ENCODE measurements around the gene SH3RF3. TPM values are rescaled to one million over a fixed set of nuclear protein-coding genes. Genes with fewer than 3 reads are reported as not detected.

Gene SH3RF3
- total RNA-seq, 4 donors from 2014 or later: 2.4 to 5.5 (median 2.9) TPM

DNA sequence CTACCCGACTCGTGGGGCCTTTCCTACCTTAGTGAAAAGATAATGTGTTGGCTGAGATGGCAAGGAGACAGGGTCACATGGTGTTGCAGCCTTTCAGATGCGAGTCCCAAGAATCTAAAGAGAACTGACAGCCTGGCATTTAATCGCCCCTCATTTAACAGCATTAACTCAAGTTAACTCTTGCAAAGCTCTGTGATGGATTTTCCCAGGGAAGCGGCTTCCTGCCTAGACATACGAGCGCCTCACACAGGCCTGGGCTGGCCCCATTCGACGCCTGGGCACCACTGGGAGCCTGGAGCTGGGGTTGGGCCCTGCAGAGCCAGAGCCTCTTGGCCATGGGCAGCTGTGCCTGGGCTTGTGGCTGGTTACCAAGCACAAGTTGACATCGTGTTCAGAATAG is 344.0 kb downstream of the SH3RF3 start:
- intact Hi-C loops (cut with DNase I): no loop called here
- DNase-seq: no peak
- no peak for TF ChIP-seq POLR2A (IDR thresholded peaks at IDR 0.05)
- TF ChIP-seq, protein P1, sequence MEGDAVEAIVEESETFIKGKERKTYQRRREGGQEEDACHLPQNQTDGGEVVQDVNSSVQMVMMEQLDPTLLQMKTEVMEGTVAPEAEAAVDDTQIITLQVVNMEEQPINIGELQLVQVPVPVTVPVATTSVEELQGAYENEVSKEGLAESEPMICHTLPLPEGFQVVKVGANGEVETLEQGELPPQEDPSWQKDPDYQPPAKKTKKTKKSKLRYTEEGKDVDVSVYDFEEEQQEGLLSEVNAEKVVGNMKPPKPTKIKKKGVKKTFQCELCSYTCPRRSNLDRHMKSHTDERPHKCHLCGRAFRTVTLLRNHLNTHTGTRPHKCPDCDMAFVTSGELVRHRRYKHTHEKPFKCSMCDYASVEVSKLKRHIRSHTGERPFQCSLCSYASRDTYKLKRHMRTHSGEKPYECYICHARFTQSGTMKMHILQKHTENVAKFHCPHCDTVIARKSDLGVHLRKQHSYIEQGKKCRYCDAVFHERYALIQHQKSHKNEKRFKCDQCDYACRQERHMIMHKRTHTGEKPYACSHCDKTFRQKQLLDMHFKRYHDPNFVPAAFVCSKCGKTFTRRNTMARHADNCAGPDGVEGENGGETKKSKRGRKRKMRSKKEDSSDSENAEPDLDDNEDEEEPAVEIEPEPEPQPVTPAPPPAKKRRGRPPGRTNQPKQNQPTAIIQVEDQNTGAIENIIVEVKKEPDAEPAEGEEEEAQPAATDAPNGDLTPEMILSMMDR (IDR thresholded peaks at IDR 0.05): no peak
- H3K36me3 ChIP-seq: no peaks in the 10 kb centered on the region
- peaks cover 6 to 70% (median 38%) of the 10 kb centered on the region in 3 donors for H3K4me1 ChIP-seq
- no peaks in the 10 kb centered on the region for H3K9me3 ChIP-seq
- H3K4me3 ChIP-seq: no peak overlapping the region
- H3K27me3 ChIP-seq: no peaks in the 10 kb centered on the region
- 27 to 50% methylated on average over 5 to 10 of the region's 10 CpGs for WGBS, 2 donors
- H3K27ac ChIP-seq: peak overlapping the region in 3 of 4 donors; percentile 21 to 35 (median 29)

DNA sequence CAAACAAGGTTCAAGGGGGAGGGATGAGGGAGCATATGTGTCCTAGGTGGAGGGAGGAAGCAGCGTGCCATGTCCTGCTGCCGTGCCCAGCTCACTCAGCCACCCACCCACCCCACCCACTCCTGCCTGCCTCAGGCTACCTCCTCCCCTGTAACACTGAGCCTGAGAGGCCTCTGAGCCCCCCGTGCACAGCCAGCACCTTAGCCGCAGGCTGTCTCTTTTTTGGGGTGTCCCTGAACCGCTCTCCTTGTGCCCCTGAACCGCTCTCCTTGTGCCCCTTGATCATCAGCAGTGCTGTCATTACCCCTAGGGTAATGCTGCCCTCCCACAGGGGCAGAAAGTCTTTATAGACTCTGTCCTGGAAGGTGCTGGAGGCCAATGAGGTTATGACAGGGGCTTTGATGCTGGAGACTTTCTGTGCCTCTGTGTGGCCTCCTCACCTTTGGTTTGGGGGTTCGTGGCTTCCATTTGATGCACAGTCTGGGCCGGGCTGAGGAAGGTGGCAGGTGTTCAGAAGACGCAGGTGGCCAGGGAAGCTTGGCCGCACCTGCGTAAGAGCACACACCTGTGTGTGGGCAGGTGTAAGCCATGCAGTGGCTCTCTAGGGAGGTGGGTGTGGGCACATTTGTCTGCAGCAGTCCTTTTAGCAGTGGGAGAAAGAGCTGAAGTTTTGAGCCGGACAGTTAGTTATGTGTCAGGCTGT is 344.8 kb downstream of the SH3RF3 start:
- Histone ChIP-seq H3K27ac (peak overlapping the region in 1 of 4 donors; percentile 35), H3K27me3 (no peaks in the 10 kb centered on the region), H3K4me1 (peaks cover 6 to 68% (median 38%) of the 10 kb centered on the region in 3 donors), H3K9me3 (no peaks in the 10 kb centered on the region), H3K36me3 (no peaks in the 10 kb centered on the region), H3K4me3 (no peak overlapping the region)
- intact Hi-C loops (cut with DNase I): no loop called here
- DNase-seq: no peak
- WGBS, 2 donors: 63 to 68% methylated on average over 11 of the region's 12 CpGs
- no peak for TF ChIP-seq POLR2A (IDR thresholded peaks at IDR 0.05)
- TF ChIP-seq, protein P1 (IDR thresholded peaks at IDR 0.05): no peak

DNA sequence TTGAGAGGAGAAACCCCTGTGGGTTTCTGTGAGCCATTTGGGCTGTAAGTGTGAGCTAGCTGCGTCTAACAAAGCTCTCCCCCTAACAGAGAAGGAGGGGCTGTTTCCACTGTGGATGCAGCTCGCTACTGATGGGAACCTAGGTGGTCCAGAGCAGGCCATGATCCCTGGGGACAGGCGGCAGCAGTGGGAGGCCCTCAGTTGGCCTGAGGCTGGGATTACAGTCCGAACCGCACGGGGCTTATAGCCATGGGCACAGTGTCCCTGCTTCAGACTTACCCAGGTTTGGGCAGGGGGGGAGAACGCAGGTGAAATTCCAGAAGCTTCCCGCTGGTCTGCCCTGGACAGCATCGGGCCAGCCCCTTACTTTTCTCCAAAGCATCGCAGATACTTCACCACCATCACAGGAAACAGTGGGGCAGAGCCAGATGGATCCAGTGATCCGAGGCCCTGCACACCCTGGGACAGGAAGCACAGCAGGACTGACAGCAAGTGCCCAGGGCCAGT is 345.4 kb downstream of the SH3RF3 start:
- DNase-seq: no peak
- no peaks in the 10 kb centered on the region for H3K27me3 ChIP-seq
- TF ChIP-seq, protein P1 (IDR thresholded peaks at IDR 0.05): no peak
- TF ChIP-seq POLR2A (IDR thresholded peaks at IDR 0.05): no peak
- H3K9me3 ChIP-seq: no peaks in the 10 kb centered on the region
- intact Hi-C loops (cut with DNase I): no loop called here
- H3K4me3 ChIP-seq: no peak overlapping the region
- peaks cover 6 to 62% (median 38%) of the 10 kb centered on the region in 3 donors for H3K4me1 ChIP-seq
- 71 to 79% methylated on average over 3 to 6 of the region's 11 CpGs for WGBS, 2 donors
- H3K36me3 ChIP-seq: no peaks in the 10 kb centered on the region
- no peak overlapping the region for H3K27ac ChIP-seq

DNA sequence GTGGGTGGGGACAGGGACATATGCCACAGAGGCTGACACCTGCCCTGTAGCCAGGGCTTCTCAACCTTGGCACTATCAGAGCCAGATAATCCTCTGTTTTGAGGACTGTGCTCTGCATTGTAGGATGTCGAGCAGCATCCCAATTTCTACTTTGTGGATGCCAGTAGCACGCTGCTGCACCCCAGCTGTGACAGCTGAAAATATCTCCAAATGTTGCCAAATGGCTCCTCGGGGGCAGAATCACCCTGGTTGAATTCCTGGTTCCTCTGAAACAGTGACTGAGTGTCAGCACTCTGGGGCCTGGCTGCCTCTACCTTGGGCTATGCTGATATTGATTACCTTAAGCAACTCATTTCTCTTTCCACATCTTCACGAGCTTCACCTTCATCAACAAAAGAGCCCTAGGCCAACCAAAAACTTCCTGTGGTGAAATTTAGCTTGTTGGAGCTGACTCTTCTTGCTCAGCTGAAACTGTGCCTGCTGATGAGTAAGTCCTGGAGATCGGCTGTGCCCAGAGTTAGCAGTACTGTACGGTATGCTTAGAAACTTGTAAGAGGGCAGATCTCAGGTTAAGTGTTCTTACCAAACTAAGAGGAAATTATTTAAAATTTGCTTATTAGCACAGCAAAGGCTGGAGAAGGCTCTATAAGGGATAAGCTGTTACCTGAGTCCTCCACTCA is 346.7 kb downstream of the SH3RF3 start:
- no peak for TF ChIP-seq POLR2A (IDR thresholded peaks at IDR 0.05)
- TF ChIP-seq, protein P1 (IDR thresholded peaks at IDR 0.05): no peak
- Histone ChIP-seq H3K4me3 (no peak overlapping the region), H3K27ac (peak overlapping the region; percentile 23 to 50 (median 41)), H3K36me3 (no peaks in the 10 kb centered on the region), H3K9me3 (no peaks in the 10 kb centered on the region), H3K4me1 (peaks cover 6 to 57% (median 38%) of the 10 kb centered on the region in 3 donors), H3K27me3 (no peaks in the 10 kb centered on the region)
- 31 to 46% methylated on average over 5 to 6 of the region's 6 CpGs for WGBS, 2 donors
- intact Hi-C loops (cut with DNase I): no loop called here
- no peak for DNase-seq
